ENCODE results near the gene MAN1C1.
"Not testable (repeated sequence)": the region's sequence is repeated elsewhere in the genome, so short reads cannot be mapped to it uniquely, and the experiment has no call there.

Gene MAN1C1

GRCh38 chr1:25657883-25658760 is 41.5 kb downstream of the MAN1C1 start:
- no peak for DNase-seq (ENCODE audit: low spot score)

- DNase-seq (ENCODE audit: low spot score), result no peak
Measured at GRCh38 chr1:25658791-25659431, 42.3 kb downstream of the MAN1C1 start.

DNA sequence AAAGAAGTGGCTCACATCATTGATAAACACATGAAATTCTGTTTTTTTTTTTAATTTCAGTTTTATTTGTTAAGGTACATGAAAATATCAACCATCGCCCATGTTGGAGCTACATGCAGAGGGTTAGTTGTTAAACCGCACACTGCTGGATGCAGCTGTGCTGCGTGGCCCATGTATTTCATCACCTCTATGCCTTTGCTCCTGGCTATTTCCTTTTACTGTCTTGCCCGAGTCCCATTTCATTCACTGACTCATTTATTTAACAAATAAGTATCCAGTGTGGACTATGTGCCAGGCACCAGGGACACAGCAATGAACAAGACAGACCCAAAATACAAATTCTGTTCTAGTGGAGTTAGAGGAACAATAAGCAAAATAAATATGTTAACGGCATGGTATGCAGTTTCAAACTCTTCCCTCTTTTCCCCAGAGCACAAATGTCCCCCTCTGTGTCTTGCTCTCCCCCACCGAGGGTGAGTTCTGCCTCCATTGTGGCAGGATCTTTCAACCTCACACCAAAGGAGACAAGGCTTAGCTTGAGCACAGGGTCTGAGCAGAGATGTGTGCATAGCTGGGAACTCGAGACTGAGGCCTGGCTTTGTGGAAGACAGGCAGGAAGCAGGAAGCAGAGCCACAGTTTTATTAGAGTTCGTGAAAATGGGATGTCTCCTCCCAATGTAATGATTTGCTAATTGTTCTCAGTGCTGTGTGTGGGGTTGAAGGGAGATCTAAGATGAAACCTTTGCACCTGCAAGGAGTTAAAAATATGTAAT is 44.6 kb downstream of the MAN1C1 start:
- DNase-seq (ENCODE audit: low spot score), result no peak

DNA sequence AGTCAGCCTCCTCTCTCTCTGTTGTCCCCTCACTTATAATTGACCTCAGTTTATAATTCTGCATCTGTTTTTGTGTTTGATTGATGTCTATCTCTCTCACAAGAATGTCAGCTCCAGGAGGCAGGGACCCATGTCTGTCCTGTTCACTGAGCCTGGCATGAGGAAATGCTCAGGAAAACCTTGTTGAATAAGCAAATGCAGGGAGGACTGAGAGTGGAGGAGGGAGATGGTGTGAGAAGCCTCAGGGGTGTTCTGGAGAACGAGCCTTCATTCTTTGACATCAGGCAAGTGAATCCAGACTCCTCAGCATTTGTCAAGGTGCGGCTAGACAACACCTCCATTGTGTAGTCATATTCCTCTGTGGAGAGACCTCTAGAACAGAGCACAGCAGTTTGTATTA is 45.5 kb downstream of the MAN1C1 start:
- DNase-seq (ENCODE audit: low spot score), result no peak

- DNase-seq (ENCODE audit: low spot score), result not testable (repeated sequence)
Measured at GRCh38 chr1:25662959-25663358, 46.4 kb downstream of the MAN1C1 start.

GRCh38 chr1:25664357-25665199 is 48.0 kb downstream of the MAN1C1 start:
- no peak for DNase-seq (ENCODE audit: low spot score)

GRCh38 chr1:25666460-25666859 is 49.9 kb downstream of the MAN1C1 start:
- no peak for DNase-seq (ENCODE audit: low spot score)

DNA sequence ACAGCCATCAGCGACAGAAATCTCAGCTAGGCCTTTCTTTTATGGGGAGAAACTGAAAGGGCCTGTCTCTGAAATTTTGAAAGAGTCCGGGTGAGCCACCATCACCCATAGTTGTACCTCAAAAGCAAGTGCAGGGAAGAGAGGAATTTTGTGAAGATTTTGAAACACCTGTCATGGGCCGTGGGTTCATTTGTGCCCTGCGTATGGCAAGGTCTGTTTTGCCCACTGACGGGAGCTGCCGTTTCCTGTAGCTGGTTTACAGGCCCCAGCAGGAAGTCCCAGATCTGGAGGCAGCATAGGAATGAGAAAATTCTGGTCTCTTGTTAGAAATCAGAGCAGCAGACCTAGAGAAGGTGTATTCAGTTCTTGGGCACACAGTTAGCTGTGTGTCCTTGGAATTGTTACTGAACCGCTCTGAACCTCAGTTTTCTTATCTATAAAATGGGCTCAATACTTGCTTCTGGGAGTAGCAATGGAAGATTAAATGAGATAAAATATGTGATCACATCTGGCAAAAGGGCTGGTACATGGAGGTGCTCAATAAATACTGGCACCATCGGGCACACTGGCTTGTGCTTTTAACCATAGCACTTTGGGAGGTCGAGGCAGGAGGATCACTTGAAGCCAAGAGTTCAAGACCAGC is 52.5 kb downstream of the MAN1C1 start:
- DNase-seq (ENCODE audit: low spot score), result no peak

- DNase-seq (ENCODE audit: low spot score), result no peak
Measured at GRCh38 chr1:25669781-25670567, 53.4 kb downstream of the MAN1C1 start.

- DNase-seq (ENCODE audit: low spot score), result no peak
Measured at GRCh38 chr1:25671929-25672328, 55.3 kb downstream of the MAN1C1 start.

DNA sequence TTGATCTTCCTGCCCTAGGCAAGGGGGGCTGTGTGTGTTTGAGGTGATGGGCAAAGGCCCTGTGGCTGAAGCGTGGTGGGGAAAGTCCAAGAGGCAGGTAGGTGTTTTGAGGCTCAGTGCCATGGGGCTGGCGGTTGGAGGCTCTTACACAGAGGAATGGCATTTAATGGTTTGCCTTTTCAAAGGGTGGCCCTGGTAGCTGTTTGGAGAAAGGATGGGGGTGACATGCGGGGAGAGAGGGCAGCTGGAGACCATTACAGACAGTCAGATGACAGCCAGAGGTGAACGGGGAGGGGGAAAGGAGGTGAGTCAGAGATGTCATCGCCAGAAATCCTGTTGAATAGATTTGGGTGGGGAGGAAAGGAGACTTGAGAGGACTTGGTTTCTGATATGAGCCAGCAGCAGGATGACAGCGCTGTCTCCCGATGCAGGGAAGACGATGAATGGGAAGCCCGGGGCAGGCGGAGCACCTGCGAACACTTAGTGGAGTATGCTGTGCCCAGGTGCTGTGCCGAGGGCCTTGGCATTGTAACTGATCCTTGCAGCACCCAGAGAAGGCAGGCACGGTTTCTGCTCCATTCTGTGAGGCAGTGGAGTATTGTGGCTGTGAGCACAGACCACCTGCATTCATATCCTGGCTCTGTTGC is 56.3 kb downstream of the MAN1C1 start:
- DNase-seq (ENCODE audit: low spot score), result no peak

DNA sequence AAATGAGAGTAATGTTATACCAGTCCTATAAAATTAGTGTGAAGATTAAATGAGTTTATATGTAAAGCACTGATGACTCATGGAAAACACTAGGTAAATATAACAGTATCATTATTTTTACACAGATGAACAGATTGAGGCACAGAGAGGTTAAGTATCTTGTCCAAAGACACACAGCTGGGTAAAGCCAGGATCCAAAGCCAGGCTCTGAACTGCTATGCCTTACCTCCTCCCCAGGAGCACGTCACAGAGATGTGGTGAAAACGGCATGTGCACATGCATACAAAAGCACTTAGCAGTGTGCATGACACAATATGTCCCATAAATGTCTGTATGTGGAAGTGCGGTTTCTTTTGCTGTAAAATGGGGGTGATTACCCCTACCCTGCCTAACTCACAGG is 56.9 kb downstream of the MAN1C1 start:
- DNase-seq (ENCODE audit: low spot score), result no peak

DNA sequence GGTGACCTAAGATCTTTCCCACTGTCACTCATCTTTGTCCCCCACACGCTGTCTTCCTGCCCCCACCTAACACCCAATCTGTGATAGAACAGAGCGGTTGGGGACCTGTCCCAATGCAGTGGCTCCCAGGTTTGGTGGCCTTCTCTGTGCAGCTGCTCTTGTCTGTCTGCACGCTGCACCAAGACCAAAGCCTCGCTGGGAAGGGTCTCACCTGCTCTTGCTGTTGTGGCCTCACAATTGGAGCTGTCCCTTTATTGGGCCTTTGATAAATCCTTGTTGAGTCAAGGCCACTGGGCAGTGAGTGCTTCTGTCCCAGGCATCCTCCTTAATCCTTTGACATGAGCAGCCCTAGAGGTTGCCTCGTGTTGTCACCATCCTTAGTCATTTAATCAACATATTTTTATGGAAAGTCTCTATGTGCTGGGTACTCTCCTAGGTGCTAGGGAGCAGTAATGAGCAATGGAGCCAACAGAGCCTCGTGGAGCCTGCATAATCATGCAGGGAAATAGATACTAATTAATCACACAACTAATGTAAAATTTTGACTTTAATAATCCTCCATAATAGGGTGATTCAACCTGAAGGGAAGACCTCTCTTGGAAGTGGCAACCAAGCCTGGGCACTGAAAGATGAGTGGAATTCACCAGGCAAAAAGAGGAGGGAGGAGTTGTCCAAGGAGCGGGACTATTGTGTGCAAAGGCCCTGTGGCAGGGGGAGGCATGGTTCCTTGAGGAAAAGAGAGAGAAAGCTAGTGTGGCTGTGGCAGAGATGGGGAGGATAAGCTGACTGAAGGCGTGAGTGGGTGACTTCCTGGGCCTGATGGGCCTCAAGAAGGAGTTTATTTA is 57.6 kb downstream of the MAN1C1 start:
- no peak for DNase-seq (ENCODE audit: low spot score)

GRCh38 chr1:25674807-25675084 is 58.2 kb downstream of the MAN1C1 start:
- DNase-seq (ENCODE audit: low spot score), result no peak

DNA sequence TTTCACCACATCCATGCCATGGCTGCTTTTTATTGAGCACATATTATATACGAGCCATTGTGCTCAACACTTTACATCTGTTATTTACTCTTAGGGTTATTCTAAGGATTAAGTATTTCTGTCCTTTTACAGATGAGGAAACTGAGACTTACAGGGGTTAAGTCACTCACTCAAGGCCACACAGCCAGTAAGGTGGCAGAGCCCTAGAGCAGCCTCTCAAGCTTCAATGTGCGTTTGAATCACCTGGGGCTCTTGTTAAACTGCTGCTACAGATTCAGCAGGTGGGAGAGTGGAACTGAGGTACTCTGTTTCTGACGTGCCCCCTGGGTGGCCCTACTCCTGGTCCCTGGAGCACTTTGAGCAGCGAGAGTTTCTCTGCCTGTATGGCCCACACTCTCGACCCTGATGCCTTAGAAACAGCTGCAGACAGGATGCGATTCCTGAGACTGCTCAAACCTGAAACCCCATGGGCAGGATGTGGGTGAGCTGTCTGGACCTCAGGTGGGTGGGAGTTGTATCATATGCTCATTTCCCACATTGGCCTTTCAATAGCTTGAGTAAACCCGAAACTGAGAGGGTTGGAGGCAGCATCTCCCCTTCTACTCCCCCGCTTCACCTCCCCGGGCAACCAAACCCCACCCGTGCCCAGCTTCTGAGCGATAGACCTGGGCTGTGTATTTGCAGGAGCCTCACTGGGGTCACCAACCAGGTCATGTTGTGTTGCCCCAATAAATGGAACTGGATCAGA is 59.3 kb downstream of the MAN1C1 start:
- no peak for DNase-seq (ENCODE audit: low spot score)

- DNase-seq (ENCODE audit: low spot score), result no peak
Measured at GRCh38 chr1:25676488-25676887, 59.9 kb downstream of the MAN1C1 start.

- no peak for DNase-seq (ENCODE audit: low spot score)
Measured at GRCh38 chr1:25677193-25677773, 60.7 kb downstream of the MAN1C1 start.

DNA sequence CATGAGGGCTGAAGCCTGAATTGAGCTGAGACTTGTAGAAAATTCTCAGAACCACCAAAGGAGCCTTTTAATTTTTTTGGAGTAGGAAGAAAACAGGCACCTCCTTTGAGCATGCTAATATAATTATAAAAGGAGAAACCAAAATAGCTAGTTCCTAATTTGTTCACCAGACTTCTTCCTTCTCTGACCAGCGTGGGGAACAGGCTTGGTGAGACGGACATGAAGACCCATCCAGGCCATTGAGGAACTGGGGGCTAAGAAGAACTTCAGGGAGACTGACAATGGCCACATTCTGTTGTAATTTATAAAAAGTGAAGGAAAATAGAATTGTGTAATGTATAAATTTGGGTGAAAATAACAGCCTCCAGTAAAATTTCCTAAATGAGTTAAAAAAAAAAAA is 62.6 kb downstream of the MAN1C1 start:
- no peak for DNase-seq (ENCODE audit: low spot score)

Measured in HuH-7.5 (cell line).